ENCODE data around the gene HIGD2A.

Gene HIGD2A

DNA sequence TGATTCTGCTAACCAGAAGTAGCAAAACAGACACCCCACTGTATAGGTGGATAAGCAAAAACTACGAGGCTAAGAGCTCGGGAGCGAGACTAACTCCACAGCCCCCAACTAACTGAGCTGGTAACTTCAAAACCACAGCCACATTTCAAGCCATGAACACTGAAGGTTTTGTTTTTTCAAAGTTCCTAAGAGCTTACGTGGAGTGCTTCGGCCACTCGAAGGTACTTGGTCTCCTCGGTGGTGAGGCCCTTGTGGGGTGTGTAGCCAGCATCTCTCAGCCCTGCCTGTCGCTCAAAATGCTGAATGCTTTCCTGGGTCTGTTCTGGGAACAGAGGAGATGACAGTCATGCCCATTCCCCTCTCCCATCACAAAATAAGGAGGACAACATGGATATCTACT lies 38.1 kb upstream of the HIGD2A start:
- no peak overlapping the region for H3K4me3 ChIP-seq (ENCODE audit: low read depth, low read length)
- H3K27me3 ChIP-seq (replicated peaks): no peaks in the 10 kb centered on the region
- DNase-seq: no peak
- peaks cover 64% of the 10 kb centered on the region for H3K36me3 ChIP-seq (replicated peaks)
- TF ChIP-seq CTCF (IDR thresholded peaks at IDR 0.05; ENCODE audit: low read depth, low read length, missing control alignments): no peak
- H3K27ac ChIP-seq: no peak overlapping the region
- in situ Hi-C loops (cut with HindIII; ENCODE audit: low pct_ligation_motif_present, low sequenced_read_pairs): no loop called here

DNA sequence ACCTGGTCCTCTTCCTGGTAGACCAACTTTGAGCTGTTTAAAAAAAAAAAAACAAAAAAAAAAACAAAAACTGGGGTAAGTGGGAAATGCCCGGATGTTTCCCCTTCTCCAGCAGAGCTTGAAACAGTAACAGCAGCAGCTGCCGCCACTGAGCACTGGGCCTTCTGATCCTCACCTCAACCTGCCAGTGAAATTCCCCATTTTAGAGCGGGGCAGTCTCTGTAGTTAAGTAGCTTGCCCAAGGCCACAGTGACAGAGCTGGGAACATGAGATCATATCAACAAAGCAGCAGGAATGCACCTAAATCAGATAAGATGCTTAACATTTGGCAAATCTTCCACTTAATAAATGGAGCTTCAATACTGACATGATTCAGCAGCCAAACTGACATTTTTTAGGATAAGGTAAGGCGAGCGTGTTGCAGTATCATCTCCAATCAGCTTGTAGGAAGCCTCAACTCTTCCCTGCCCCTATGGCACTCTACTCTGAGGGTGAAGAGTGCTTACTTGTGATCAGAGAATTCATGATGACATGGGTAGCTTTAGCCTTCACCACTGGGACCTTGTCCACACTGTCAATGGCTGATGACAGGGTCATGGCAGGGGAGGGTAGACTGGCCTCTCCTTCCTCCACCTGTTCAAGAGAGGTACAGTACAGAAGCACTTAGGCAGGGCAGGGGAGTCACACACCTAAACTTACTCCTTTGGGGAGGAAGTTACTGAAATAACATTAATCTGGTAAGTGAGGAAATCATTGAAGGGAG lies 36.3 kb upstream of the HIGD2A start:
- no peak for DNase-seq
- H3K36me3 ChIP-seq (replicated peaks): peaks cover 56% of the 10 kb centered on the region
- no peak for TF ChIP-seq CTCF (IDR thresholded peaks at IDR 0.05; ENCODE audit: low read depth, low read length, missing control alignments)
- no peak overlapping the region for H3K4me3 ChIP-seq (ENCODE audit: low read depth, low read length)
- H3K27ac ChIP-seq: no peak overlapping the region
- no peaks in the 10 kb centered on the region for H3K27me3 ChIP-seq (replicated peaks)
- in situ Hi-C loops (cut with HindIII; ENCODE audit: low pct_ligation_motif_present, low sequenced_read_pairs): no loop called here

- in situ Hi-C loops (cut with HindIII; ENCODE audit: low pct_ligation_motif_present, low sequenced_read_pairs): no loop called here
- DNase-seq: no peak
- H3K27ac ChIP-seq: no peak overlapping the region
- H3K4me3 ChIP-seq (ENCODE audit: low read depth, low read length): no peak overlapping the region
- H3K36me3 ChIP-seq (replicated peaks): peaks cover 48% of the 10 kb centered on the region
- H3K27me3 ChIP-seq (replicated peaks): no peaks in the 10 kb centered on the region
- no peak for TF ChIP-seq CTCF (IDR thresholded peaks at IDR 0.05; ENCODE audit: low read depth, low read length, missing control alignments)
These were observed 35.0 kb upstream of the HIGD2A start for GRCh38 chr5:176353533-176353932.

DNA sequence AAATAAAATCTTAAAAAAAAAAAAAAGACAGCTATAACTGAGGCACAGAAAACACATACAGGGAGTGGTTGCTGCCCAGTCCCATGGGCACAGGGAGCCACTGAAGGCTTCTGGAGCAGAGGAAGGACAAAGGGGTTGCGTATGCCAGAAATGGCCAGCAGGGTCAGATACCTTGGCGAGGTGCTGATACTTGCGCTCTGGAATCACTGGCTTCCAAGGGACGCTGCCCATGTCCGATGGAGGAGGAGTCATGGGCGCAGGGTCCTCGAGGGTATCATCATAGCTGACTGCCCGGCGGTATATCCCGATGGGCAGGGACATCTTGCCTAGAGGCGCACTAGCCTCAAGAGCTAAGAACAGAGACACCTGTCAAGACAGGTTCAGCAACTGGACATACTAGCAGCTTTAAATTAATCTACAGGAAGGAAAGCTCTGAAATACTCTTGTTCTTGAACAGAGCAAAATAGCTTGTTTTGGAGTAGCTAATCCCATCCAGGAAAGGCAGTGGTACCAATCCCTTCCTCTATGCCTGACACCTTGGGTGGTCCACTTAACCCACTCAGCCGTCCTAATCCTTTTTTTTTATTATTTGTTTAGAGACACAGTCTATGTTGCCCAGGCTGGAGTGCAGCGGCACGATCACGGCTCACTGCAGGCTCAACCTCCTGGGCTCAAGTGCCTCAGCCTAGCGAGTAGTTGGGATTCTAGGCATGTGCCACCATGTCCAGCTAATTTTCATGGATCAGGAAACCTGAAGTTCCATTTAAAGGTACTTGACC lies 33.0 kb upstream of the HIGD2A start:
- Histone ChIP-seq H3K4me3 (ENCODE audit: low read depth, low read length) (no peak overlapping the region), H3K36me3 (replicated peaks) (peaks cover 33% of the 10 kb centered on the region), H3K27me3 (replicated peaks) (no peaks in the 10 kb centered on the region), H3K27ac (no peak overlapping the region)
- in situ Hi-C loops (cut with HindIII; ENCODE audit: low pct_ligation_motif_present, low sequenced_read_pairs): no loop called here
- DNase-seq: no peak
- peak; percentile 11 for TF ChIP-seq CTCF (IDR thresholded peaks at IDR 0.05; ENCODE audit: low read depth, low read length, missing control alignments)

GRCh38 chr5:176356179-176356566 lies 32.4 kb upstream of the HIGD2A start:
- Histone ChIP-seq H3K4me3 (ENCODE audit: low read depth, low read length) (no peak overlapping the region), H3K27ac (no peak overlapping the region), H3K27me3 (replicated peaks) (no peaks in the 10 kb centered on the region), H3K36me3 (replicated peaks) (peaks cover 30% of the 10 kb centered on the region)
- in situ Hi-C loops (cut with HindIII; ENCODE audit: low pct_ligation_motif_present, low sequenced_read_pairs): no loop called here
- no peak for DNase-seq
- no peak for TF ChIP-seq CTCF (IDR thresholded peaks at IDR 0.05; ENCODE audit: low read depth, low read length, missing control alignments)

Measured in brain microvascular endothelial cell (primary cell).